HEK293 (cell line): Measurements from ENCODE around the gene INVS.

Experiments
- CTCF ChIA-PET: fragments of 350-600 bp; formaldehyde crosslinking; extraction: SDS; loops from one replicate; lab custom pipeline; 2021; ENCODE audit warnings: antibody characterized with exemption; lab: Yijun Ruan, JAX
- POLR2A ChIA-PET: fragments of 300-600 bp; formaldehyde crosslinking; extraction: SDS; loops from one replicate; lab custom pipeline; 2020; ENCODE audit warnings: antibody characterized with exemption, inconsistent platforms; lab: Yijun Ruan, JAX
- H3K27ac ChIP-seq: fragments of 200-500 bp; sonication (Bioruptor generic); 2 replicates; pipeline ENCODE4 v1.5.1; 2014; ENCODE audit warnings: low read depth, low read length, control low read depth, inconsistent platforms; ENCODE audit errors: extremely low read depth
- H3K36me3 ChIP-seq, 2 experiments: fragments of 200-500 bp in 1 of 2; sonication (Bioruptor generic) in 1 of 2; 1 replicate in 1 of 2; 2 replicates in 1 of 2; pipeline ENCODE4 v1.5.1; 2014 to 2017; ENCODE audit warnings: inconsistent platforms in 2 of 2, low read length in 2 of 2; ENCODE audit not compliant: control insufficient read depth in 2 of 2, insufficient read depth in 1 of 2
- H3K4me1 ChIP-seq: fragments of 200-500 bp; sonication (Bioruptor generic); 2 replicates; pipeline ENCODE4 v1.5.1; 2014; ENCODE audit warnings: mild to moderate bottlenecking, low read length, inconsistent platforms; ENCODE audit not compliant: control insufficient read depth, insufficient read depth
- H3K4me3 ChIP-seq: 2 replicates; pipeline ENCODE4 v1.5.1; 2011; ENCODE audit warnings: low read depth, mild to moderate bottlenecking, control low read depth, low read length, moderate library complexity
- H3K9me3 ChIP-seq: fragments of 200-500 bp; sonication (Bioruptor generic); 2 replicates; pipeline ENCODE4 v1.5.1; 2014; ENCODE audit warnings: low read depth, low read length, inconsistent platforms; ENCODE audit not compliant: control insufficient read depth, insufficient read depth
- HOXA7 ChIP-seq: sonication (generic); formaldehyde crosslinking; IDR thresholded peaks from 2 replicates; pipeline ENCODE4 v1.8.1; 2022; ENCODE audit warnings: missing genetic modification reagents, borderline replicate concordance
- KLF16 ChIP-seq: fragments of 450-650 bp; formaldehyde crosslinking; IDR thresholded peaks from 2 replicates; pipeline ENCODE4 v1.5.1; 2017; ENCODE audit warnings: missing biosample characterization, missing genetic modification characterization
- KLF7 ChIP-seq: fragments of 450-650 bp; formaldehyde crosslinking; IDR thresholded peaks from 2 replicates; pipeline ENCODE4 v1.5.1; 2016; ENCODE audit warnings: missing biosample characterization, missing genetic modification characterization, borderline replicate concordance
- KLF8 ChIP-seq: fragments of 450-650 bp; formaldehyde crosslinking; IDR thresholded peaks from 2 replicates; pipeline ENCODE4 v1.5.1; 2016; ENCODE audit warnings: missing biosample characterization, missing genetic modification characterization
- MYNN ChIP-seq: fragments of 450-650 bp; formaldehyde crosslinking; IDR thresholded peaks from 2 replicates; pipeline ENCODE4 v1.5.1; 2016; ENCODE audit warnings: missing biosample characterization, missing genetic modification characterization, borderline replicate concordance
- OVOL3 ChIP-seq: fragments of 450-650 bp; formaldehyde crosslinking; IDR thresholded peaks from 2 replicates; pipeline ENCODE4 v1.5.1; 2016; ENCODE audit warnings: missing biosample characterization, missing genetic modification characterization
- REPIN1 ChIP-seq: fragments of 450-650 bp; formaldehyde crosslinking; IDR thresholded peaks from 2 replicates; pipeline ENCODE4 v1.5.1; 2017; ENCODE audit warnings: missing biosample characterization, missing genetic modification characterization, low read depth
- SCRT1 ChIP-seq: fragments of 450-650 bp; formaldehyde crosslinking; IDR thresholded peaks from 2 replicates; pipeline ENCODE4 v1.5.1; 2016; ENCODE audit warnings: missing biosample characterization, missing genetic modification characterization, borderline replicate concordance
- ZBTB17 ChIP-seq: fragments of 450-650 bp; formaldehyde crosslinking; IDR thresholded peaks from 2 replicates; pipeline ENCODE4 v1.5.1; 2016; ENCODE audit warnings: missing biosample characterization, missing genetic modification characterization
- ZBTB8A ChIP-seq: fragments of 450-650 bp; formaldehyde crosslinking; IDR thresholded peaks from 2 replicates; pipeline ENCODE4 v1.5.1; 2016; ENCODE audit warnings: missing biosample characterization, missing genetic modification characterization
- ZEB2 ChIP-seq: fragments of 450-650 bp; formaldehyde crosslinking; IDR thresholded peaks from 2 replicates; pipeline ENCODE4 v1.5.1; 2016; ENCODE audit warnings: missing biosample characterization, missing genetic modification characterization
- ZFHX2 ChIP-seq: fragments of 450-650 bp; formaldehyde crosslinking; conservative IDR thresholded peaks from 2 replicates; pipeline ENCODE4 v1.5.1; 2016; ENCODE audit warnings: missing biosample characterization, missing genetic modification characterization
- ZNF10 ChIP-seq: fragments of 450-650 bp; formaldehyde crosslinking; IDR thresholded peaks from 2 replicates; pipeline ENCODE4 v1.5.1; 2017; ENCODE audit warnings: missing biosample characterization, missing genetic modification characterization
- ZNF112 ChIP-seq: fragments of 450-650 bp; formaldehyde crosslinking; IDR thresholded peaks from 2 replicates; pipeline ENCODE4 v1.5.0; 2017; ENCODE audit warnings: missing biosample characterization, missing genetic modification characterization
- ZNF146 ChIP-seq: fragments of 450-650 bp; formaldehyde crosslinking; IDR thresholded peaks from 2 replicates; pipeline ENCODE4 v1.5.1; 2016; ENCODE audit warnings: missing biosample characterization, missing genetic modification characterization
- ZNF174 ChIP-seq: fragments of 450-650 bp; formaldehyde crosslinking; IDR thresholded peaks from 2 replicates; pipeline ENCODE4 v1.5.0; 2017; ENCODE audit warnings: missing biosample characterization, mild to moderate bottlenecking, missing genetic modification characterization
- ZNF202 ChIP-seq: fragments of 450-650 bp; formaldehyde crosslinking; IDR thresholded peaks from 2 replicates; pipeline ENCODE4 v1.5.1; 2016; ENCODE audit warnings: missing biosample characterization, missing genetic modification characterization, borderline replicate concordance
- ZNF221 ChIP-seq: fragments of 450-650 bp; formaldehyde crosslinking; IDR thresholded peaks from 2 replicates; pipeline ENCODE4 v1.5.1; 2017; ENCODE audit warnings: missing biosample characterization, missing genetic modification characterization, borderline replicate concordance
- ZNF37A ChIP-seq: fragments of 450-650 bp; IDR thresholded peaks from 2 replicates; pipeline ENCODE4 v1.5.1; 2018; ENCODE audit warnings: missing biosample characterization, missing genetic modification characterization
- ZNF394 ChIP-seq: fragments of 450-650 bp; formaldehyde crosslinking; IDR thresholded peaks from 2 replicates; pipeline ENCODE4 v1.5.1; 2016; ENCODE audit warnings: missing biosample characterization, missing genetic modification characterization, mild to moderate bottlenecking, moderate library complexity, borderline replicate concordance
- ZNF404 ChIP-seq: fragments of 450-650 bp; formaldehyde crosslinking; IDR thresholded peaks from 2 replicates; pipeline ENCODE4 v1.5.1; 2017; ENCODE audit warnings: missing biosample characterization, missing genetic modification characterization
- ZNF549 ChIP-seq: fragments of 450-650 bp; IDR thresholded peaks from 2 replicates; pipeline ENCODE4 v1.5.1; 2018; ENCODE audit warnings: missing biosample characterization, missing genetic modification characterization, mild to moderate bottlenecking, inconsistent platforms, moderate library complexity
- ZNF561 ChIP-seq: fragments of 450-650 bp; IDR thresholded peaks from 2 replicates; pipeline ENCODE4 v1.5.1; 2018; ENCODE audit warnings: missing biosample characterization, missing genetic modification characterization, borderline replicate concordance
- ZNF596 ChIP-seq: fragments of 450-650 bp; IDR thresholded peaks from 2 replicates; pipeline ENCODE4 v1.5.0; 2018; ENCODE audit warnings: missing biosample characterization, mild to moderate bottlenecking, missing genetic modification characterization, moderate library complexity
- ZNF600 ChIP-seq: fragments of 450-650 bp; formaldehyde crosslinking; IDR thresholded peaks from 2 replicates; pipeline ENCODE4 v1.5.1; 2016; ENCODE audit warnings: missing biosample characterization, missing genetic modification characterization
- ZNF624 ChIP-seq: fragments of 450-650 bp; formaldehyde crosslinking; IDR thresholded peaks from 2 replicates; pipeline ENCODE4 v1.5.1; 2017; ENCODE audit warnings: missing biosample characterization, missing genetic modification characterization
- ZNF626 ChIP-seq: fragments of 450-650 bp; sonication (Bioruptor Pico); formaldehyde crosslinking; IDR thresholded peaks from 2 replicates; pipeline ENCODE4 v1.5.1; 2018; ENCODE audit warnings: missing biosample characterization, missing genetic modification characterization, inconsistent platforms
- ZNF654 ChIP-seq: fragments of 450-650 bp; formaldehyde crosslinking; IDR thresholded peaks from 2 replicates; pipeline ENCODE4 v1.5.1; 2016; ENCODE audit warnings: low read depth, missing biosample characterization, missing genetic modification characterization
- ZNF76 ChIP-seq: fragments of 450-650 bp; formaldehyde crosslinking; IDR thresholded peaks from 2 replicates; pipeline ENCODE4; 2016; ENCODE audit warnings: low read depth, missing biosample characterization, missing genetic modification characterization, borderline replicate concordance
- ZNF777 ChIP-seq: fragments of 450-650 bp; formaldehyde crosslinking; IDR thresholded peaks from 2 replicates; pipeline ENCODE4 v1.5.1; 2017; ENCODE audit warnings: missing biosample characterization, missing genetic modification characterization, borderline replicate concordance
- ZNF791 ChIP-seq: fragments of 450-650 bp; formaldehyde crosslinking; IDR thresholded peaks from 2 replicates; pipeline ENCODE4 v1.5.1; 2016; ENCODE audit warnings: missing biosample characterization, missing genetic modification characterization
- ZSCAN23 ChIP-seq: fragments of 450-650 bp; formaldehyde crosslinking; IDR thresholded peaks from 2 replicates; pipeline ENCODE4 v1.5.1; 2016; ENCODE audit warnings: missing biosample characterization, missing genetic modification characterization
- ZXDB ChIP-seq: fragments of 450-650 bp; formaldehyde crosslinking; IDR thresholded peaks from 2 replicates; pipeline ENCODE4 v1.5.1; 2016; ENCODE audit warnings: missing biosample characterization, missing genetic modification characterization
- TF ChIP-seq, protein P1 (sequence below): fragments of 450-650 bp; formaldehyde crosslinking; IDR thresholded peaks from 2 replicates; pipeline ENCODE4 v1.5.1; 2016; ENCODE audit warnings: missing biosample characterization, missing genetic modification characterization, low read depth
- TF ChIP-seq, protein P2 (sequence below): fragments of 450-650 bp; formaldehyde crosslinking; IDR thresholded peaks from 2 replicates; pipeline ENCODE4 v1.5.1; 2016; ENCODE audit warnings: missing biosample characterization, missing genetic modification characterization, borderline replicate concordance

Gene INVS

DNA sequence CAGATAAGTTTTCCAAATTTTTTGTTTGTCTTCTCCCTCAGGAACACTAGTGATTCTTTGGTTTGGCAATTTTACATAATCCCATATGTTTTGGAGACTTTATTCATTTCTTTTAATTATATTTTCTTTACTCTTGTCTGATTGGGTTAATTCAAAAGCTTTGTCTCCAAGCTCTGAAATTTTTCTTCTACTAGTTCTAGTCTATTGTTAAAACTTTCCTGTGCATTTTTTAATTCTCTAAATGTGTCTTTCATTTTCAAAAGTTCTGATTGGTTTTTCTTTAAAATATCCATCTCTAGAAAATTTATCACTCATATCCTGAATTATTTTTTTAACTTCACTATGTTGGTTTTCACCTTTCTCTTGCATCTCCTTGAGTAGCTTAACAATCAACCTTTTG lies 92.2 kb downstream of the INVS start (continued):
- TF ChIP-seq OVOL3 (tag by site-specific recombination): no peak
- no peak for TF ChIP-seq ZSCAN23 (tag by site-specific recombination)
- no peak for TF ChIP-seq ZXDB (tag by site-specific recombination)
- no peak for TF ChIP-seq ZNF112
- no peak for TF ChIP-seq KLF8 (tag by site-specific recombination)
- TF ChIP-seq SCRT1: no peak
- no peak for TF ChIP-seq ZNF624 (tag by site-specific recombination)
- TF ChIP-seq ZBTB8A (tag by site-specific recombination): no peak
- TF ChIP-seq ZNF600 (tag by site-specific recombination): no peak

DNA sequence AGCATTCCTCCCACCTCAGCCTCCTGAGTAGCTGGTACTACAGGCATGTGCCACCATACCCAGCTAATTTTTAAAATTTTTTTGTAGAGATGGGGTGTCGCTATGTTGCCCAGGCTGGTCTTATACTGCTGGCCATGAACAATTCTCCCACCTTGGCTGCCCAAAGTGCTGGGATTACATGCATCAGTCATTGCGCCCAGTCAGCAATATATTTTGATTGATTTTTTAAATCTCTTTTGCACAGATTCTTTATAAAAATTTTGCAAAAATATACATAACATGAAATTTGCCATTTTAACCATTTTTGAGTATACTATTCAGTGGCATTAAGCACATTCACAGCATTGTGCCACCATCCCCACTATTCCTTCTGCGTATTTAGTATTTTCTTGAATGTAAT lies 94.0 kb downstream of the INVS start:
- H3K9me3 ChIP-seq: no peaks in the 10 kb centered on the region
- POLR2A ChIA-PET: no interaction called here
- no peaks in the 10 kb centered on the region for H3K36me3 ChIP-seq
- no peak overlapping the region for H3K4me3 ChIP-seq
- CTCF ChIA-PET: interaction anchor here (0.7 kb wide), 1 partner anchor 87 kb away, joined by 5 read pairs; no protein-coding TSS in a partner anchor
- no peak overlapping the region for H3K27ac ChIP-seq
- H3K4me1 ChIP-seq: no peaks in the 10 kb centered on the region
- TF ChIP-seq ZEB2 (no peak), ZNF561 (tag by site-specific recombination) (no peak), HOXA7 (CRISPR knock-in tag) (no peak), MYNN (tag by site-specific recombination) (no peak), ZNF37A (no peak), ZNF202 (tag by site-specific recombination) (no peak), ZNF394 (tag by site-specific recombination) (no peak), ZNF76 (tag by site-specific recombination) (no peak), ZNF146 (tag by site-specific recombination) (no peak), REPIN1 (tag by site-specific recombination) (no peak), KLF16 (tag by site-specific recombination) (no peak)
- TF ChIP-seq, protein P1, sequence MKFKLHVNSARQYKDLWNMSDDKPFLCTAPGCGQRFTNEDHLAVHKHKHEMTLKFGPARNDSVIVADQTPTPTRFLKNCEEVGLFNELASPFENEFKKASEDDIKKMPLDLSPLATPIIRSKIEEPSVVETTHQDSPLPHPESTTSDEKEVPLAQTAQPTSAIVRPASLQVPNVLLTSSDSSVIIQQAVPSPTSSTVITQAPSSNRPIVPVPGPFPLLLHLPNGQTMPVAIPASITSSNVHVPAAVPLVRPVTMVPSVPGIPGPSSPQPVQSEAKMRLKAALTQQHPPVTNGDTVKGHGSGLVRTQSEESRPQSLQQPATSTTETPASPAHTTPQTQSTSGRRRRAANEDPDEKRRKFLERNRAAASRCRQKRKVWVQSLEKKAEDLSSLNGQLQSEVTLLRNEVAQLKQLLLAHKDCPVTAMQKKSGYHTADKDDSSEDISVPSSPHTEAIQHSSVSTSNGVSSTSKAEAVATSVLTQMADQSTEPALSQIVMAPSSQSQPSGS: no peak

DNA sequence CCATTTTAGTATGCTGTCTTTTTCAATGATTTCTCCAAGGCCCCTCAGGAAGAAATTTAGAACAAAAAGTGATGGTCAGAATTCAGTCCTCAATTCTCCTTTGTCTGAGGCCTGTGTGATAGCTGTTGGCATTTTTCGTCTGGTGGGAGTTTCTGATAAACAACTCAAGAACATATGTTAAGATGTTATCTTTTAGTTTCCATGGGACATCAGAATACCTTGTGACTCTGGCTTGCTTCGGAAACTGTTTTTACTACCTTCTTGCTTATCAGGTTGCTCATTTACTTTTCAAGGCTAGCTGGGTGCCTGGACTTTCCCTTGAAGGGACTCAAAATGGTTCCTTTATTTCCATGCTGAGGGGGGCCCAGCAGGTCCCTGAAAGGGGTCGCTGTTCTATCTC lies 97.2 kb downstream of the INVS start:
- Histone ChIP-seq H3K9me3 (no peaks in the 10 kb centered on the region), H3K4me3 (no peak overlapping the region), H3K27ac (no peak overlapping the region), H3K4me1 (no peaks in the 10 kb centered on the region), H3K36me3 (no peaks in the 10 kb centered on the region)
- ChIA-PET CTCF (interaction anchor here (0.6 kb wide), 1 partner anchor 133 kb away, joined by 3 read pairs; no protein-coding TSS in a partner anchor), POLR2A (no interaction called here)
- no peak for TF ChIP-seq ZNF626 (tag by site-specific recombination)
- no peak for TF ChIP-seq ZNF10 (tag by site-specific recombination)
- TF ChIP-seq ZFHX2 (tag by site-specific recombination): no peak
- no peak for TF ChIP-seq KLF7 (tag by site-specific recombination)
- no peak for TF ChIP-seq ZNF777 (tag by site-specific recombination)
- no peak for TF ChIP-seq ZNF549 (tag by site-specific recombination)
- TF ChIP-seq ZBTB17 (tag by site-specific recombination): no peak
- no peak for TF ChIP-seq ZNF561 (tag by site-specific recombination)
- no peak for TF ChIP-seq ZNF221 (tag by site-specific recombination)
- no peak for TF ChIP-seq ZNF791 (tag by site-specific recombination)
- TF ChIP-seq ZNF654 (tag by site-specific recombination): no peak
- no peak for TF ChIP-seq ZNF404 (tag by site-specific recombination)
- TF ChIP-seq ZNF174 (tag by site-specific recombination): no peak
- no peak for TF ChIP-seq ZNF596 (tag by site-specific recombination)
- no peak for TF ChIP-seq ZNF600 (tag by site-specific recombination)
- TF ChIP-seq KLF8 (tag by site-specific recombination): no peak
- TF ChIP-seq, protein P2, sequence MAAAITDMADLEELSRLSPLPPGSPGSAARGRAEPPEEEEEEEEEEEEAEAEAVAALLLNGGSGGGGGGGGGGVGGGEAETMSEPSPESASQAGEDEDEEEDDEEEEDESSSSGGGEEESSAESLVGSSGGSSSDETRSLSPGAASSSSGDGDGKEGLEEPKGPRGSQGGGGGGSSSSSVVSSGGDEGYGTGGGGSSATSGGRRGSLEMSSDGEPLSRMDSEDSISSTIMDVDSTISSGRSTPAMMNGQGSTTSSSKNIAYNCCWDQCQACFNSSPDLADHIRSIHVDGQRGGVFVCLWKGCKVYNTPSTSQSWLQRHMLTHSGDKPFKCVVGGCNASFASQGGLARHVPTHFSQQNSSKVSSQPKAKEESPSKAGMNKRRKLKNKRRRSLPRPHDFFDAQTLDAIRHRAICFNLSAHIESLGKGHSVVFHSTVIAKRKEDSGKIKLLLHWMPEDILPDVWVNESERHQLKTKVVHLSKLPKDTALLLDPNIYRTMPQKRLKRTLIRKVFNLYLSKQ (tag by site-specific recombination): no peak
